HG03097 (cell line): ENCODE measurements around the gene GDPGP1.

Experiments used
- ATAC-seq: cut with Tn5 transposase; IDR thresholded peaks from one replicate; pipeline ENCODE4 v1.9.1; 2021; ENCODE audit not compliant: unreplicated experiment, low FRiP score

Gene GDPGP1

GRCh38 chr15:90203473-90203872, 30.5 kb upstream of the GDPGP1 start:
- no peak for ATAC-seq

GRCh38 chr15:90203922-90204321, 30.1 kb upstream of the GDPGP1 start:
- ATAC-seq: no peak

- ATAC-seq: no peak
Observed at GRCh38 chr15:90205050-90205848, 28.8 kb upstream of the GDPGP1 start.

- no peak for ATAC-seq
Observed at GRCh38 chr15:90205886-90206285, 28.1 kb upstream of the GDPGP1 start.

GRCh38 chr15:90207252-90207651, 26.8 kb upstream of the GDPGP1 start:
- ATAC-seq: no peak

- no peak for ATAC-seq
Observed at GRCh38 chr15:90208356-90208755, 25.7 kb upstream of the GDPGP1 start.

GRCh38 chr15:90209591-90209990, 24.4 kb upstream of the GDPGP1 start:
- no peak for ATAC-seq

GRCh38 chr15:90210593-90210992, 23.4 kb upstream of the GDPGP1 start:
- no peak for ATAC-seq

- ATAC-seq: no peak
Observed at GRCh38 chr15:90211009-90211408, 23.0 kb upstream of the GDPGP1 start.

GRCh38 chr15:90211440-90212143, 22.4 kb upstream of the GDPGP1 start:
- ATAC-seq: no peak

- ATAC-seq: no peak
Observed at GRCh38 chr15:90212221-90213098, 21.5 kb upstream of the GDPGP1 start.

GRCh38 chr15:90213122-90213817, 20.7 kb upstream of the GDPGP1 start:
- no peak for ATAC-seq

GRCh38 chr15:90213818-90214204, 20.2 kb upstream of the GDPGP1 start:
- ATAC-seq: no peak

- ATAC-seq: no peak
Observed at GRCh38 chr15:90214553-90215196, 19.3 kb upstream of the GDPGP1 start.

GRCh38 chr15:90217671-90218394, 16.2 kb upstream of the GDPGP1 start:
- no peak for ATAC-seq

GRCh38 chr15:90219421-90220141, 14.4 kb upstream of the GDPGP1 start:
- no peak for ATAC-seq

- no peak for ATAC-seq
Observed at GRCh38 chr15:90221246-90221900, 12.6 kb upstream of the GDPGP1 start.

- no peak for ATAC-seq
Observed at GRCh38 chr15:90222547-90222946, 11.5 kb upstream of the GDPGP1 start.
